Right lung (tissue), 5 donors: ENCODE results near the gene RPRD2. TPM values are rescaled to one million over a fixed set of nuclear protein-coding genes. Genes with fewer than 3 reads are reported as not detected.
"Not testable (repeated sequence)": the region's sequence is repeated elsewhere in the genome, so short reads cannot be mapped to it uniquely, and the experiment has no call there.

Experiments used
- DNase-seq, 2 donors: peaks; one replicate each; pipeline ENCODE4 v3.0.0-alpha.2; 2013
- polyA plus RNA-seq, 5 donors: library from polyadenylated mRNA; unstranded; fragments of 120-200 nt; gene quantifications; one replicate each; pipeline versions ENCODE4 v1.2.1 to v1.2.3, GENCODE V29; 2013; ENCODE audit warnings: inconsistent platforms in 1 of 5, low replicate concordance in 1 of 5; ENCODE audit not compliant: insufficient read length in 5 of 5, insufficient read depth in 1 of 5

RPRD2 gene
- polyA plus RNA-seq, 5 donors: 33.9 to 43.7 (median 41.8) TPM

DNA sequence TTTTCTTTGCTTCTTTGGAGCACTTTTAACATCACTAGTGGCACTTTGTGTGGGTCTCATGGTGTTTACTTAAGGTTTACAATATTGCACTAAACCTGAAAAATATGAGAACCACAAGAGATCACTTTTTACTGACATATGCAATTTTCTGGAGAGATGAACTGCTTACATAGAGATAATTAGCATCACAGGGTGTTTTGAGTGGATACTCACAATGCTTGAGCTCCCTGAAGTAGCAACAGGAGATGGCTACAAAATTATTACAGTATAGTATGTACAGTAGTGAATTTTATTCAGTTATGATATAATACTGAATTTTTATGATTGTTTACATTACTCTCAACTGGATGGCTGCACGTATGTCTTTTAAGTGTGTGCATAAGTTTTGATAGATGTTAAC lies 22.6 kb downstream of the RPRD2 start:
- no peak for DNase-seq

DNA sequence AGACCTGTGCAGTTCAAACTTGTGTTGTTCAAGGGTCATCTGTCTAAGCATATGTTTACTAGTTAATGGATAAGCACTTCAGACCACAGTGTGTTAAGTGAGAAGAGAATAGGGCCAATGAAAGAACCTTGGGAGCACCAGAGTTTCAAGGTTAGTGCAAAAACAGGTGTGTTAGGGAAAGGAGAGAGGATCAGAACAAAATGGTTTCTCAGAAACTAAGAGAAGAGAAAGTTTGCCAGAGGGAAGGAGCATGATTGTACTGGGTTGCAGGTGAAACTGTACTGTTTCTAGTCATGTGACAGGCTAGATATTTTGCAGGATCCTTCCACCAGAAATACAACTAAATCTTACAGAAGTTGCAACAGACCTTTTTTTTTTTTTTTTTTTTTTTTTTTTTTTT lies 23.3 kb downstream of the RPRD2 start:
- DNase-seq: no peak

DNA sequence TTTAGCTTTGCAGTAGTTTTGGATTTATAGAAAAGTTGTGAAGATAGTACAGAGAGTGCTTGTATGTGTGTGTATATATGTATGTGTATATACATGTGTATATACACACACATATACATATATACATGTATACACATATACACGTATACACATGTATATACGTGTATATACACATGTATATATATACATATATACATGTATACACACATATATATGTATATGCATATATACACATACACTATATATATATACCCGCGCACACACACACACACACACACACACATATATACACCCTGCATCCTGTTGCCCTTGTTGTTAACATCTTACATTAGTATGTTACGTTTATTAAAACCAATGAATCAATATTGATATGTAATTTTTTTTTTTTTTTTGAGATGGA lies 24.3 kb downstream of the RPRD2 start:
- no peak for DNase-seq

- no peak for DNase-seq
These were observed 25.7 kb downstream of the RPRD2 start for GRCh38 chr1:150389650-150390049.

DNA sequence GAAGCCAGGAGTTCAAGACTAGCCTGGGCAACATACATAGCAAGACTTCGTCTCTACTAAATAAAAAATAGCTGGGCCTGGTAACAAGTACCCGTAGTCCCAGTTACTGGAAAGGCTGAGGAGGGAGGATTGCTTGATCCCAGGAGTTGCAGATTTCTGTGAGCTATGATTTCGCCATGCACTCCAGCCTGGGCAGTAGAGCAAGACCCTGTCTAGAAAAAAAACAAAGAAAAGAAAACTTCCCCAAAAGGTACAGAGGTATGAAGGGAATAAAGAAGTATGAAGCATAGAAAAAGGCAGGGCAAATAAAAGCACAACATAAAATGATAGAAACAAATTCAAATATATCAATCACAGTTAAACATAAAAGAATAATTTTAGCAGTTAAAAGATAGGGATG lies 28.7 kb downstream of the RPRD2 start:
- DNase-seq: no peak

- not testable (repeated sequence) for DNase-seq
These were observed 31.2 kb downstream of the RPRD2 start for GRCh38 chr1:150395115-150395514.

- no peak for DNase-seq
These were observed 33.6 kb downstream of the RPRD2 start for GRCh38 chr1:150397392-150398032.

GRCh38 chr1:150404465-150404864 lies 40.5 kb downstream of the RPRD2 start:
- no peak for DNase-seq

DNA sequence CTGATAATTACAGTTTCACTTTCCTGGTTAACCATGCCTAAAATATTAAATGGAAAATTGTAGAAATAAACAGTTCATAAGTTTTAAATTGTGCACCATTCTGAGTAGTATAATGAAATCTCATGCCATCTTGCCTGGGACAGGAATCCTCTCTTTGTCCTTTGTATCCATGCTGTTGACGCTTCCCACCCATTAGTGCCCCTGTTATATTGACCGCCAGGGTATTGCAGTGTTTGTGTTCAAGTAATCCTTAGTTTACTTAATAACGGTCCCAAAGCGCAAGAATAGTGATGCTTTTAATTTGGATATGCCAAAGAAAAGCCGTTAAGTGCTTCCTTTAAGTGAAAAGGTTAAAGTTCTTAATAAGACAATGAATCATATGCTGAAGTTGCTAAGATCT lies 41.7 kb downstream of the RPRD2 start:
- DNase-seq: no peak

DNA sequence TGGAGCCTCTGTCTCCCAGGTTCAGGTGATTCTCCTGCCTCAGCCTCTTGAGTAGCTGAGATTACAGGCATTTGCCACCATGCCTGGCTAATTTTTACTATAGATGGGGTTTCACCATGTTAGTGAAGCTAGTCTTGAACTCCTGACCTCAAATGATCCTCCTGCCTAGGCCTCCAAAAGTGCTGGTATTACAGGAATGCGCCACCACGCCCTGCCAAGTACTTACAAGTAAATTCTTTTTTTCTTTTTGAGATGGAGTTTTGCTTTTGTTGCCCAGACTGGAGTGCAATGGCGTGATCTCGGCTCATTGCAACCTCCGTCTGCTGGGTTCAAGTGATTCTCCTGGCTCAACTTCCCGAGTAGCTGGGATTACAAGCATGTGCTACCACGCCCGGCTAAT lies 42.5 kb downstream of the RPRD2 start:
- DNase-seq: no peak

- no peak for DNase-seq
These were observed 43.4 kb downstream of the RPRD2 start for GRCh38 chr1:150407330-150407729.

DNA sequence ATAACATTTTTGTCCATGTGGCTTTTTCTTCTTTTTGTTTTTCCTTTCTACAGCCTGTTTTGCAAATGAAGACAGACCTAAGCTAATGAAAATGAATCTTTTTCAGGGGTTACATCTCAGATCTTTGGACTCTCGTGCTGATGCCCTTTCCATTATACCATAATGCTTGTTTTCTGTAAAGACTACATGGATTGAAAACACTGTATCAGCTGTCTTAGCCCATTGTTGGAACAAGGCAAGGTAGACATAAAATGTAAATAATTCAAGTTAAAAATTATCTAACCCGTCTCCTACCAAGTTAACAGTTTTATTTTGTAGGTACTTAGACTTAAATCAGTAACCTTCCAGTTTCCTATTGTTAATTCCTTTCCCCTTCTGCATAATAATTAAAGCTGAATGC lies 44.9 kb downstream of the RPRD2 start:
- DNase-seq: no peak

DNA sequence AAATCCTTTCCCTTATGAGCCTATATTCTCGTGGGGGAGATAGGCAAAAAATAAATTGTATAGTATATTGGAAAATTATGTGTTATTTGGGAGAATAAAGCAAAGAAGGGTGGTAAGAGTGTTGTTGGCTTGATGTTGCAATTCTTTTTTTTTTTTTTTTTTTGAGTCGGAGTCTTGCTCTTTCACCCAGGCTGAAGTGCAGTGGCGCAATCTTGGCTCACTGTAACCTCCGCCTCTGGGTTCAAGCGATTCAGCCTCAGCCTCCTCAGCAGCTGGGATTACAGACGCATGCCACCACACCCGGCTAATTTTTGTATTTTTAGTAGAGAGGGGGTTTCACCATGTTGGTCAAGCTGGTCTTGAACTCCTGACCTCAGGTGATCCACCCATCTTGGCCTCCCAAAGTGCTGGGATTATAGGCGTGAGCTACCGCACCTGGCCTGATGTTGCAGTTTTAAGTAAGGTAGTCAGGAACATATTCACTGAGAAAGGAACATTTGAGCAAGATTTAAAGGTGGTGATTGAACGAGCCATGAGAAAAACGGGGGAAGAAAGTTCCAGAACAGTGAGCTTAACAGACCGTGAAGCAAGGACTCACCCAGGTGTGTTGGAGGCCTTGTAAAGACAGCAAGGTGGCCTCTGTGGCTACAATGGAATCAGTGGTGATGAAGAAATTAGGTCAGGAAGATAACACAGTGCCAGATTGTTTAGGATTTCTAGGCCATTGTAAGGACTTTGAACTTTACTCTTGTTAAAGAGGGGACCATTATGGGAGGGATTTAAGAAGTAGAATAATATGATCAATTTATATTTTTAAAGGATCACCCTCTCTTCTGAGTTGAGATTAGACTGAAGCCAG lies 45.8 kb downstream of the RPRD2 start:
- DNase-seq: no peak

DNA sequence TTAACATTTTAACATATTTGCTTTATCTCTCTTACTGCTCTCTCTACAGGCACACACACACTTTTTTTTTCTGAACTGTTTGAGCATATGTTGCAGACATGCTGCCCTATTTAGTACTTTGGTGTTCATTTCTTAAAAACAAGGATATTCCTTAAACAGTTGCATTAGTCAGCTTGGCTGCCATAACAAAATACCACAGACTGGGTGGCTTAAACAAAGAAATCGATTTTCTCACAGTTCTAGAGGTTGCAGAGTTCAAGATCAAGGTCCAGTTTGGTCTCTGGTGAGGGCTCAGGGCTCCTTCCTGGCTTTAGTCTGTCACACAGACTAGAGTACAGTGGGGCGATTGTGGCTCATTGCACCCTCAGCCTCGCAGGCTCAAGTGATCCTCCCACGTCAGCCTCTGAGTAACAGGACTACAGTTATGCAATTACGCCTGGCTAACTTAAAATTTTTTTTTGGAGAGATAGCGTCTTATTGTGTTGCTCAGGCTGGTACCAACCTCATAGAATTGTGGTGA lies 46.7 kb downstream of the RPRD2 start:
- no peak for DNase-seq

DNA sequence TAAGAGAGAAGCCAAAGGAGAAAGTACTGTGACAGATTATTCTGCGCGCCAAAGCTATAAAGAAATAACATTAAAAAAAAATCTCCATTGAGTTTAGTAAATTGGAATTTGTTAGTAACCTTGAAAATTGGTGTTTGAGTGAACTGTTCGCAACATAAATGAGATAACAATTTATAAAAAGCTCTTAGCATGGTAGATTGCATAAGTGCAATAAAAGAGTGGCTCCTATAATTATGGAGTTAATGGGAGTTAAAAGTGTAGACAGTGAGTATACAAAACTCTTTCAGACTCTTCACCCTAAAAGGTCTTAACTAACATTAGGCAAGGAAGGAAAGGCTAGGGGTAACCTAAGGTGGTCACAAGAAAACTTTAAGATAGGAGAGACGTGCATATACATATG lies 50.6 kb downstream of the RPRD2 start:
- no peak for DNase-seq

DNA sequence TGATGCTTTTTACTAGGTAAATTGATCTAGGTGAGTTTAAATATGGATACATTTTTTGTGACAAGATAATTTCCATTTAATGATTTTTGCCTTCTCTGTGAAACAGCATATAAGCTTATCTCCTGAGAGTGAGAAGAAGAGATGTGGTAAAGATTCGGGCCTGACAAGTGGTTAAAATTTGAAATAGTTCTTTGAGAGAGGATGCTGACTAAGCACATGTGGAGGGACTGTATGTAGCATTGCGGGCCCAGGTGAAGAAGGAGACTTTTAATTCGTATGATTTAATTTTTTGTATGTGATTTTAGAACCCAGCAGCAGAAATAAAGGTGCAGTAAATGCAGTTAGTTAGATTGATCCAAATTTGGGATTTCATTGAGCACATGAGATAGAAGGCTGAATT lies 51.9 kb downstream of the RPRD2 start:
- no peak for DNase-seq

- DNase-seq: peak; percentile 18 to 26
These were observed 56.8 kb downstream of the RPRD2 start for GRCh38 chr1:150420560-150421265.

DNA sequence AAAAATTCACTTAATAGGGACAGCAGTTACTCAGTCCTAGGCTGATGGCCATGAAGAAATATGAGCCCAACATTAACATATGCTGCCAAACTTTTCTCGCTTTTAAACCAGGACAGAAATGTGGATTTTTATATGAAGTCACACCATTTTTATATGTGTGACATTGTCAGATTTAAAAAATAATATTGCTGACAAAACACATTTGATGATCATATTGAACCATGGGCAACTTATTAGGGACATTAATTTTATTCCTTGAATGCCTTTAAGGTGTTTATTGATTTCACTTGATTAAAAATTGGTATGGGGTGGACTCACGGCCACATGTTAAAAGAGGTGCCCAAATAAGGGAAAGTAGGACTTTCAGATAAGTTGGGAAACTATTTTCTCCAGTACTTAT lies 58.6 kb downstream of the RPRD2 start:
- no peak for DNase-seq

DNA sequence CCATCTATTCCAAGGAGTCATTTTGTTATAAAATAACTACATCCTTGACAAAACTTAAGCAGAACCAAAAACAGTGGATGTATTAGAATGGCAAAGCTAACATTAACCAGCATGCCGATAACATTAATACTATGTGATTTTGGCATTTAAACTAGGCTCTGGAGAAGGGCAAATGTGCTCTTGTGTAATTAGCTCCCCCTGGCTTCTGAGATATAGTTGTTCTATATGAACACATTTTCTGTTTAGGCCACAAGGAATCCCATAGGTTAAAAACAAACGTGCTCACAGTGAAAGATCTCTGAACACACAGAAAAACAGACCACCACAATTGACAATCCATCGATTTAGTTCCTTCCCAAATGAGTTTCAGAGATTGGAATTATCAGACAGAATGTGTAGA lies 65.9 kb downstream of the RPRD2 start:
- no peak for DNase-seq

- DNase-seq: no peak
These were observed 77.2 kb downstream of the RPRD2 start for GRCh38 chr1:150441121-150441520.

DNA sequence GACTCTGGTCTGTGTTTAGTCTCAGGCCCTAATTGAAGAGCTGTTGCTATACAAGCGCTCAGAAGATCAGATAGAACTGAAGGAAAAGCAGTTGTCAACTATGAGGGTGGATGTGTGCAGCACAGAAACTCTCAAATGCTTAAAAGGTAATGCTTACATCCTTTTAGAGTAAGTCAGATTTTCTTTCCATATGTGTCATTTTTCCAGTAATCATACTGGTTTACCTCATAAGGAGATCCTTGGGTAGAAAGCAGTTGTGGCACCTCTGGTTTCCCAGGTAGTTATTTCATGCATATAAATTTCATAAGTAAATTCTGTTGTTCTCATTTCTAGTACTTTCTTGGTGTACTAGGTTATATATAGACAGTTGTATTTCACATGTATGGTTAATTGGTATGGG lies 80.3 kb downstream of the RPRD2 start:
- DNase-seq: no peak

DNA sequence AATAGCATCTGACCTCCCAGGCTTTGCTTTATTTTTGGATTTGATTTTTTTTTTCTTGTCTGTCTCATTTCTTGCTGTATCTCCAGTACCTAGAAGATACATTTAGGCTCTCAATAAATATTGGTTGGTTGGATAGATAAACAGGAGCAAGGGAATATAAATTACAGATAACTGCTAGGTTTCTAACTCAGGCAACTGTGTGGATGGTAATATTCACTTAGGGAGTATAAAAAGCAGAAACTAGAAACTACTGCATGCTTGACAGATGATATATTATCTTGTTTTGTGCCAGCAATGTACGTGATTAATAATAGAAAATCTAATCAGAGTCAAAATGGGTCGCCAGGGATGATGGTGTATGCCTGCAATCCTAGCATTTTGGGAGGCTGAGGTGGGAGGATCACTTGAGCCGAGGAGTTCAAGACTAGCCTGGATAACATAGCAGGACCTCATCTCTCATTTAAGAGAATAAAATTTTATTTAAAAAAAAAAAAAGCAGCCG lies 92.2 kb downstream of the RPRD2 start:
- no peak for DNase-seq
